ENCODE results near the gene SFMBT2. TPM values are rescaled to one million over a fixed set of nuclear protein-coding genes. Genes with fewer than 3 reads are reported as not detected.
"Not testable (repeated sequence)": the region's sequence is repeated elsewhere in the genome, so short reads cannot be mapped to it uniquely, and the experiment has no call there.

Gene SFMBT2
- polyA plus RNA-seq, 1 experiment = 0.06 TPM

DNA sequence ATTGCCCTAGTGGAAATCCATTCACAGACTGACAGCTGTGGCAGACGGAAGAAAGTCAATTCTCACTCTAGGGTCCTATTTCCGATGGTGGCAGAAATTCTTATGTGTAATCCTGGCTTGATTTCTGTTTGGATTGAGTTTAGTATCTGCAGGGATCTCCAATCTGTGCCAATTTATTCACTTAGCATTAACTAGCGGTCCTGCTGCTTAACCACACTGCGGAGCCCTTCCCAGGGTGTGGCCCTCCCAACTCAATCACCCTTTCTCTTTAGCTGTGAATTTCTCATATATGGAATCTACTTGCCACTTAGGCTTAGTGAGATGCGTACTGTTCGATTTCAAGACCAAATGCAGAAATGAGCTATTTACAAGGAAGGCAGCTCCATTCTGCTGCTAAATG is 215.7 kb downstream of the SFMBT2 start:
- CTCF ChIA-PET = interaction anchor here (1.0 kb wide), 1 partner anchor 9 kb away, joined by 3 read pairs; no protein-coding TSS in a partner anchor

DNA sequence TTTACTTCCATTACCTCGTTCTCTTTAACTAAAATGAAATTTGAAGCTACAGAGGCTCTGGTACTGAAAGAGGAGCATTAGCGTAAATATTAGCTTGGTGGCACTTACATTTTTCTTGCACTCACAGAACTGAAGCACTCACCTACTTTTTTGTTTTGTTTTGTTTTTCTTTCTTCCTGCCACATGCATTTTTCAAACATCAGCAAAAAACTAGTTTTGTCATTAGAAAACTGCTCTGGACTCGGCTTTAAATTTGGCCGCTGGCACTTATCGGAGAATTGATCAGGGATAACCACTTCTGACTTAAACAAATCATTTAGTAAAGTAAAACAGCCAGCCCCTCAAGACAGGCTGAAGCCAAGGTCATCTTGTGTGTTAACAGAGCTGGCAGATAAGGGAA is 216.3 kb downstream of the SFMBT2 start:
- no peak for DNase-seq (ENCODE audit: low read depth)
- ChIA-PET POLR2A (no interaction called here), CTCF (interaction anchor here (1.0 kb wide), 1 partner anchor 9 kb away, joined by 3 read pairs; no protein-coding TSS in a partner anchor)
- no peak overlapping the region for H3K4me3 ChIP-seq (ENCODE audit: low read depth, low read length)
- H3K27me3 ChIP-seq (ENCODE audit: control insufficient read depth, insufficient read depth, low read length) = no peaks in the 10 kb centered on the region
- TF ChIP-seq, protein P1, sequence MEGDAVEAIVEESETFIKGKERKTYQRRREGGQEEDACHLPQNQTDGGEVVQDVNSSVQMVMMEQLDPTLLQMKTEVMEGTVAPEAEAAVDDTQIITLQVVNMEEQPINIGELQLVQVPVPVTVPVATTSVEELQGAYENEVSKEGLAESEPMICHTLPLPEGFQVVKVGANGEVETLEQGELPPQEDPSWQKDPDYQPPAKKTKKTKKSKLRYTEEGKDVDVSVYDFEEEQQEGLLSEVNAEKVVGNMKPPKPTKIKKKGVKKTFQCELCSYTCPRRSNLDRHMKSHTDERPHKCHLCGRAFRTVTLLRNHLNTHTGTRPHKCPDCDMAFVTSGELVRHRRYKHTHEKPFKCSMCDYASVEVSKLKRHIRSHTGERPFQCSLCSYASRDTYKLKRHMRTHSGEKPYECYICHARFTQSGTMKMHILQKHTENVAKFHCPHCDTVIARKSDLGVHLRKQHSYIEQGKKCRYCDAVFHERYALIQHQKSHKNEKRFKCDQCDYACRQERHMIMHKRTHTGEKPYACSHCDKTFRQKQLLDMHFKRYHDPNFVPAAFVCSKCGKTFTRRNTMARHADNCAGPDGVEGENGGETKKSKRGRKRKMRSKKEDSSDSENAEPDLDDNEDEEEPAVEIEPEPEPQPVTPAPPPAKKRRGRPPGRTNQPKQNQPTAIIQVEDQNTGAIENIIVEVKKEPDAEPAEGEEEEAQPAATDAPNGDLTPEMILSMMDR (IDR thresholded peaks at IDR 0.05; ENCODE audit: insufficient read depth, low read depth, low read length) = no peak
- H3K36me3 ChIP-seq (ENCODE audit: control insufficient read depth, insufficient read depth, low read length) = no peaks in the 10 kb centered on the region

More for the DNA sequence above, 215.7 kb downstream of the SFMBT2 start:
- POLR2A ChIA-PET = no interaction called here
- Histone ChIP-seq H3K27me3 (ENCODE audit: control insufficient read depth, insufficient read depth, low read length) (no peaks in the 10 kb centered on the region), H3K36me3 (ENCODE audit: control insufficient read depth, insufficient read depth, low read length) (no peaks in the 10 kb centered on the region), H3K4me3 (ENCODE audit: low read depth, low read length) (no peak overlapping the region)
- TF ChIP-seq, protein P1 (IDR thresholded peaks at IDR 0.05; ENCODE audit: insufficient read depth, low read depth, low read length) = no peak
- no peak for DNase-seq (ENCODE audit: low read depth)

- ChIA-PET POLR2A (no interaction called here), CTCF (no interaction called here)
- Histone ChIP-seq H3K36me3 (ENCODE audit: control insufficient read depth, insufficient read depth, low read length) (no peaks in the 10 kb centered on the region), H3K4me3 (ENCODE audit: low read depth, low read length) (no peak overlapping the region), H3K27me3 (ENCODE audit: control insufficient read depth, insufficient read depth, low read length) (no peaks in the 10 kb centered on the region)
- no peak for DNase-seq (ENCODE audit: low read depth)
- TF ChIP-seq, protein P1 (IDR thresholded peaks at IDR 0.05; ENCODE audit: insufficient read depth, low read depth, low read length) = no peak
Observed at GRCh38 chr10:7193369-7193768, 217.5 kb downstream of the SFMBT2 start.

GRCh38 chr10:7192831-7193361 is 217.9 kb downstream of the SFMBT2 start:
- ChIA-PET CTCF (no interaction called here), POLR2A (no interaction called here)
- no peak for DNase-seq (ENCODE audit: low read depth)
- Histone ChIP-seq H3K36me3 (ENCODE audit: control insufficient read depth, insufficient read depth, low read length) (no peaks in the 10 kb centered on the region), H3K27me3 (ENCODE audit: control insufficient read depth, insufficient read depth, low read length) (no peaks in the 10 kb centered on the region), H3K4me3 (ENCODE audit: low read depth, low read length) (no peak overlapping the region)
- TF ChIP-seq, protein P1 (IDR thresholded peaks at IDR 0.05; ENCODE audit: insufficient read depth, low read depth, low read length) = no peak

DNA sequence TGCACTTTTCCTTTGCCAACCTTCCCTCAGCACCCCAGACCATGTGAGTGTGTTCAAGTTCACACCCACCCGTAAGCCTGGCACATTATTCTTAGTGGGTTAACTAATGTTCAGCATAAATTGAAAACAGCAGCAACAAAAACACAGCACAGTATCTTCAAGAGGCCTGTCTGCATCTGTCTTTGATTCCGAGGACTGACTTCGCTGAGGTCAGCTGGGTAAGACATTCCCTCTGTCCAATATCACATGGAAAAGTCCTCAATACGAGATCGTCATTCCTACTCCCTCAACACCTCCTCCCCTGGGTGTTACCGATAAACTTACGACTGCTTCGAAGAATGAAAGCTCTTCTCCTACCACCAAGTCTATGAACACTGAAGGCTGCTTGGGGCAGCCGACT is 218.8 kb downstream of the SFMBT2 start:
- CTCF ChIA-PET = no interaction called here
- H3K4me3 ChIP-seq (ENCODE audit: low read depth, low read length) = no peak overlapping the region
- H3K36me3 ChIP-seq (ENCODE audit: control insufficient read depth, insufficient read depth, low read length) = no peaks in the 10 kb centered on the region
- POLR2A ChIA-PET = no interaction called here
- TF ChIP-seq, protein P1 (IDR thresholded peaks at IDR 0.05; ENCODE audit: insufficient read depth, low read depth, low read length) = no peak
- DNase-seq (ENCODE audit: low read depth) = no peak
- no peaks in the 10 kb centered on the region for H3K27me3 ChIP-seq (ENCODE audit: control insufficient read depth, insufficient read depth, low read length)

GRCh38 chr10:7190772-7191171 is 220.1 kb downstream of the SFMBT2 start:
- H3K36me3 ChIP-seq (ENCODE audit: control insufficient read depth, insufficient read depth, low read length); H3K27me3 ChIP-seq (ENCODE audit: control insufficient read depth, insufficient read depth, low read length); H3K4me3 ChIP-seq (ENCODE audit: low read depth, low read length); DNase-seq (ENCODE audit: low read depth); POLR2A ChIA-PET; CTCF ChIA-PET: not testable (repeated sequence)
